Loucy (cell line): ENCODE data around the gene ARRB1.

Source experiments
- H2AFZ ChIP-seq: fragments of 200-600 bp; sonication (generic); 2 replicates; pipeline ENCODE4 v1.6.0; 2016; ENCODE audit warnings: antibody characterized with exemption, mild to moderate bottlenecking, low read length, moderate library complexity
- H3F3A ChIP-seq: fragments of 200-600 bp; 2 replicates; pipeline ENCODE4 v1.6.0; 2016; ENCODE audit warnings: antibody characterized with exemption, low read depth, mild to moderate bottlenecking
- H3K27me3 ChIP-seq: fragments of 200-600 bp; sonication (generic); 2 replicates; pipeline ENCODE4 v1.6.1; 2014; ENCODE audit warnings: low read length, mild to moderate bottlenecking; ENCODE audit not compliant: insufficient read depth, poor library complexity, severe bottlenecking
- H3K36me3 ChIP-seq: fragments of 200-600 bp; sonication (generic); 2 replicates; pipeline ENCODE4 v1.6.1; 2016; ENCODE audit warnings: low read length; ENCODE audit not compliant: insufficient read depth
- H3K4me1 ChIP-seq: fragments of 200-600 bp; sonication (generic); 2 replicates; pipeline ENCODE4 v1.5.1; 2014; ENCODE audit warnings: low read length, mild to moderate bottlenecking; ENCODE audit not compliant: insufficient read depth, poor library complexity, severe bottlenecking
- H3K4me2 ChIP-seq: fragments of 200-600 bp; sonication (generic); 2 replicates; pipeline ENCODE4 v1.6.0; 2014; ENCODE audit warnings: antibody characterized with exemption, low read length, low read depth, mild to moderate bottlenecking; ENCODE audit not compliant: poor library complexity, severe bottlenecking
- H3K4me3 ChIP-seq: fragments of 200-600 bp; sonication (generic); 2 replicates; pipeline ENCODE4 v1.5.1; 2014; ENCODE audit warnings: low read length, mild to moderate bottlenecking, mixed read lengths; ENCODE audit not compliant: poor library complexity, severe bottlenecking
- H3K79me2 ChIP-seq: fragments of 200-600 bp; sonication (generic); 2 replicates; pipeline ENCODE4 v1.6.1; 2014; ENCODE audit warnings: low read length; ENCODE audit not compliant: insufficient read depth
- H3K9ac ChIP-seq: fragments of 200-600 bp; sonication (generic); 2 replicates; pipeline ENCODE4 v1.6.0; 2014; ENCODE audit warnings: mild to moderate bottlenecking, low read depth, low read length, moderate library complexity; ENCODE audit not compliant: poor library complexity, severe bottlenecking
- H3K9me2 ChIP-seq: fragments of 200-600 bp; sonication (generic); replicated peaks from 2 replicates; pipeline ENCODE4 v1.6.1; 2016; ENCODE audit warnings: low read depth, low read length, mixed read lengths
- H3K9me3 ChIP-seq: fragments of 200-600 bp; sonication (generic); 2 replicates; pipeline ENCODE4 v1.6.1; 2014; ENCODE audit warnings: mild to moderate bottlenecking, antibody characterized with exemption, low read length, low read depth; ENCODE audit not compliant: insufficient read depth
- H4K20me1 ChIP-seq: fragments of 200-600 bp; sonication (generic); 2 replicates; pipeline ENCODE4 v1.6.0; 2014; ENCODE audit warnings: antibody characterized with exemption, low read length, mild to moderate bottlenecking; ENCODE audit not compliant: insufficient read depth, poor library complexity, severe bottlenecking
- CTCF ChIP-seq: fragments of 200-600 bp; sonication (generic); conservative IDR thresholded peaks from 2 replicates; pipeline ENCODE4 v1.5.1; 2014; ENCODE audit warnings: mild to moderate bottlenecking, antibody characterized with exemption, low read length
- EZH2phosphoT487 ChIP-seq: fragments of 200-600 bp; IDR thresholded peaks from 2 replicates; pipeline ENCODE4 v1.6.1; 2018; ENCODE audit warnings: antibody characterized with exemption, mild to moderate bottlenecking, moderate library complexity, borderline replicate concordance

Gene ARRB1

GRCh38 chr11:75264971-75265370 is 86.5 kb downstream of the ARRB1 start:
- no peaks in the 10 kb centered on the region for H4K20me1 ChIP-seq
- no peak overlapping the region for H3K9ac ChIP-seq
- no peak overlapping the region for H3K4me2 ChIP-seq
- H3F3A ChIP-seq, result no peaks in the 10 kb centered on the region
- TF ChIP-seq EZH2phosphoT487, result no peak
- TF ChIP-seq CTCF, result no peak
- H3K4me1 ChIP-seq, result peaks cover 5% of the 10 kb centered on the region
- no peak overlapping the region for H3K4me3 ChIP-seq
- H3K9me2 ChIP-seq, result no peaks in the 10 kb centered on the region
- H3K27me3 ChIP-seq, result no peaks in the 10 kb centered on the region
- H3K9me3 ChIP-seq, result no peaks in the 10 kb centered on the region
- no peaks in the 10 kb centered on the region for H3K79me2 ChIP-seq
- peaks cover 25% of the 10 kb centered on the region; the same call in 1 of the 2 replicates for H3K36me3 ChIP-seq
- H2AFZ ChIP-seq, result no peak overlapping the region

- H3K9me3 ChIP-seq, result no peaks in the 10 kb centered on the region
- no peaks in the 10 kb centered on the region for H3F3A ChIP-seq
- H3K27me3 ChIP-seq, result no peaks in the 10 kb centered on the region
- H3K36me3 ChIP-seq, result peaks cover 20% of the 10 kb centered on the region; the same call in 1 of the 2 replicates
- no peaks in the 10 kb centered on the region for H3K9me2 ChIP-seq
- TF ChIP-seq CTCF (no peak), EZH2phosphoT487 (no peak)
- H3K79me2 ChIP-seq, result no peaks in the 10 kb centered on the region
- H4K20me1 ChIP-seq, result no peaks in the 10 kb centered on the region
- H3K9ac ChIP-seq, result no peak overlapping the region
- H3K4me1 ChIP-seq, result peaks cover 5% of the 10 kb centered on the region
- H2AFZ ChIP-seq, result no peak overlapping the region
- H3K4me3 ChIP-seq, result no peak overlapping the region
- no peak overlapping the region for H3K4me2 ChIP-seq
Measured at GRCh38 chr11:75264356-75264755, 87.1 kb downstream of the ARRB1 start.

GRCh38 chr11:75263944-75264349 is 87.5 kb downstream of the ARRB1 start:
- no peaks in the 10 kb centered on the region for H4K20me1 ChIP-seq
- peaks cover 5% of the 10 kb centered on the region for H3K4me1 ChIP-seq
- no peaks in the 10 kb centered on the region for H3K27me3 ChIP-seq
- no peaks in the 10 kb centered on the region for H3K9me3 ChIP-seq
- TF ChIP-seq CTCF, result no peak
- TF ChIP-seq EZH2phosphoT487, result no peak
- H3K9me2 ChIP-seq, result no peaks in the 10 kb centered on the region
- H3K4me2 ChIP-seq, result no peak overlapping the region
- no peak overlapping the region for H3K9ac ChIP-seq
- no peak overlapping the region for H3K4me3 ChIP-seq
- H3F3A ChIP-seq, result no peaks in the 10 kb centered on the region
- peaks cover 19% of the 10 kb centered on the region; the same call in 1 of the 2 replicates for H3K36me3 ChIP-seq
- no peaks in the 10 kb centered on the region for H3K79me2 ChIP-seq
- no peak overlapping the region for H2AFZ ChIP-seq
